ENCODE measurements around the gene PTTG1.
A peak's percentile ranks its signal among the peaks of the same experiment; 100 is the strongest.

The PTTG1 gene

DNA sequence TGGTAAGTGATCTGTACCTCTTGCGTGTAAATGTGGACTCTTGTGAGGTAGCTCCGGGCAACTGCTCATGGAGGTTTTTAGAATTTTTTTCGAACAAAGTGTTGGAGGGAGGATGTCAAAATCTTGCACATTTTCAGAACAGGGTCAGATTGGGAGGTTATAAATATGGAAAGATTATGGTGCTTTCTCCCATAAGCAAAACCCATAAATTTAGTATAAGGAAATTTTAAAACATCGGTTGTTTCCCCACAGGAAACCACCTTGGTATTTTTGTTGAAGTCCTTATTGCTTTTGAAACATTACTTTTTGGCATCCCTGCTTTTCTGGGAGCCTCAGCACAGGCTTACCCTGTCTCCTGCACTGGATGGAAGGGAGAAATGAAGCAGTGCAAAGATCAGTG lies 33.9 kb downstream of the PTTG1 start:
- no peak for DNase-seq (ENCODE audit: low read depth in 2 of 2)

DNA sequence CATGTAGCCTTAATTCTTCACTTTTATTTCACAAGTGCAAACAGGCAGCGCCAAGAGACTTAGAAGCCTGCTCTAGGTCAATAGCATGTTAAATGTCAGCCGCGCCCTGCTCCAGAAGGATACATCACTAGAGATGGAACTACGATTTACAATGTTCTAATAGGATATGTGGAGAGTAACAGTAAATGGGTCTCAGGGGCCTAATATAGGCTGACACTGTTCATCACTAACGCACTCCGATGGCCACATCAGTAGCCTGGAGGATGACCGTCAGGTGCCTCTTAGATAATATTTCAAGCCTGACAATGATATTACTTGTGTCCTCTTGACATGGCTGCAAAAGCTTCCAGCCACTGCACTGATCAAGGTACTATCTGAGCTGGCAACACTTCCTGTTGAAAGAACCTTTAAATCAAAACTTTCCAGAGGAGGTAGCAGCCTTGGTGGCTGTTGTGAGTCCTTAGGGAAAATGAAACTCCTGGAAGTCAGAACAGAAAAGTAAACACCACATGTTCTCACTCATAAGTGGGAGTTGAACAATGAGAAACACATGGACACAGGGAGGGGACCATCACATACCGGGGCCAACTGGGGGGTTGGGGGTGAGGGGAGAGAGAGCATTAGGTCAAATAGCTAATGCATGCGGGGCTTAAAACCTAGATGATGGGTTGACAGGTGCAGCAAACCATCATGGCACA lies 35.0 kb downstream of the PTTG1 start:
- no peak for DNase-seq (ENCODE audit: low read depth in 2 of 2)

DNA sequence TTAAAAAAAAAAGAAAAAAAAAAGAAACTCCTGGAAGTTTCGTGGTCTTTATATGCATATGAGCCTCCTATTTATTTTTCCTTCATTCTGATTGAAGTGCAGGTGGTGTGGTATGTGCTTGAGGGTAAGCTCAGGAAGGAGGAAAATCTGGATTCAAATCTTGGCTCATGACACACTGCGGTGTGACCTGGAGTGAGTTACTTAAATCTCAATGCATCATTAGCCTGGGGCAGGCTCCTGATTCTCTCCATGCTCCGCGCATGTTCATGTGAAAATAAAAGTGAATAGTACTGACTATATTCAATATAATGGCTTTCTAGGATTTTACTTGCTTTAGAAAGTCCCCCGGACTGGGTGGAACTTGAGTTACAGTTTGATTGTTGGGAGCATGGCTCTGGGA lies 35.6 kb downstream of the PTTG1 start:
- no peak for DNase-seq (ENCODE audit: low read depth in 2 of 2)

DNA sequence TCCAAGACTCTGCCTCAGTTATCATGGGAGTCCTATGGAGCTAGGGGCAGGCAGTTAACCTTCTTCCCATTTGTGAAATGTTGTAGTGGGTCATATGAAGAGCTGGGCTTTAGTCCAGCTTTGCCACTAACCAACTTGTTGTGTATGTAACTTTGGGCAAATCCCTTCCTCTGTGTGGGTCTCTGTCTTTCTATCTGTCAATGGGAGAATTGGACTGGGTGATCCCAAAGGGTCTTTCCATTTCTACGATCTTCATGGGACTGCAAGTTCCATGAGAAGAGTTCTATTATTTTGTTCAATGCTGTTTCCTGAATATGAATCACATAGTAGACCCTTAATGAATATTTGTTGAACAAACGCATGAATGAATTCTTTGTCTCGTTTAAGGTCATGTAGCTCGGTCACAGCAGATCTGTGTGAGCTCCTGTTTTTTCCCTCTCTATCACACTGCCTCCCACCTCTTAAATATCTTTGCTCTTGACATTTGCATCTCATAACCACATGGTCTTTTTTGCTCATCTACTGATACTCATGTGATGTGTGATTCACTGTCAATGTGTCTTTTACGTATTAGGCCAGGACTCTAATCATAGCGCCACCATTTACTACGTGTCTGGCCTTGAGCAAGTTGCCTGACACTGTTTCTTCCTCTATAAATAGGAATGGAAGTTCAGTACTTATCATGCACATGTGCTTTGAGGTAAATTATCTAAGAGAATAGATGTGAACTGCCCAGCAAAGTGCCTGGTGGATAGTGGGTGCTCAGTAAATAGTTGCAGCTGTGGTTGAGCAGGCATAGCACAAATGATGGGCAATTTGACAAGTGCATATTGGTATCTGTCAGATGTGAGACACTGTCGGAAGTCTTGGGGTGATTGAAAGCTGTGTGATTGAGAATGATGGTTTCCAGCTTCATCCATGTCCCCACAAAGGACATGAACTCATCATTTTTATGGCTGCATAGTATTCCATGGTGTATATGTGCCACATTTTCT lies 37.4 kb downstream of the PTTG1 start:
- no peak for DNase-seq (ENCODE audit: low read depth in 2 of 2)

DNA sequence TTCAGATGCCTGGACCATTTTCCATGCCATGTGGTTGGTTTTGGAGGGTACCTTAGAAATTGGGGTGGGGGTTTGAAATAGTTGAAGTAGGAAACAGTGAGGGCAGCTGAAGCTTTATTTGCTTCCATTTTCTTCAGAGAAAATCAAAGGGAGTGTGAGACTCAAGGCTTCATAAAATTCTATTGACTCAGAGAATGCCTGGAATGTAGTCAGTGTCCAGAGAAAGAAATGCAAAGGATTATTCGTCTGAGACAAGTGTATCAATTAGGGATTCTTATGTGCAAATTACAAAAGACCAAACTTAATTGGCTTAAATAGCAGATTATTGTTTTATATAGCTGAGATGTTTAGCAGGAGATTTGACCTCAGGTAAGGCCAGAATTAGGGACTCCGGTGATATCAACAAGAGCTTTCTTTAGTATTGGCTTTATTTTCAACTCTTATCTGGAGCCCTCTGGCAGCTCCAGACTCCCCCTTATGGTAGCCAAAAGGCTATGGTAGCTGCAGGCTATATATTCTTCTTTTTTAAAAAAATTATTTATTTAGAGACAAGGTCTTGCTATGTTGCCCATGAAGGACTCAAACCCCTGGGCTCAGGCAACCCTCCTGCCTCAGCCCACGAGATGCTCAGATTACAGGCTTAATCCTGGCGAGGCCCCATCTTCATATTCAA lies 38.9 kb downstream of the PTTG1 start:
- DNase-seq (ENCODE audit: low read depth in 2 of 2) = no peak

DNA sequence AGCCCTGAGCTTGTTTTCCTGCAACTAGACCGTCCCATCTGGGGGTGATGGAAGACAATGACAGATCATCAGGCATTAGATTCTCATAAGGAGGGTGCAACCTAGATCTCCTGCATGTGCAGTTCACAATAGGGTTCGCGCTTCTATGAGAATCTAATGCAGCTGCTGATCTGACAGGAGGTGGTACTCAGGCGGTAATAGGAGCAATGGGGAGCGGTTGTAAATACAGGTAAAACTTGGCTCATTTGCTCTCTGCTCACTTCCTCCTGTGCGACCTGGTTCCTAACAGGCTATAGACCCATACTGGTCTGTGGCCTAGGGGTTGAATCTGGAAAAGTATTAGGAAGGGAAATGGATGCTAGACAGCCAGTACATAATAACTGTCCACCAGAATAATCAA lies 39.7 kb downstream of the PTTG1 start:
- no peak for DNase-seq (ENCODE audit: low read depth in 2 of 2)

DNA sequence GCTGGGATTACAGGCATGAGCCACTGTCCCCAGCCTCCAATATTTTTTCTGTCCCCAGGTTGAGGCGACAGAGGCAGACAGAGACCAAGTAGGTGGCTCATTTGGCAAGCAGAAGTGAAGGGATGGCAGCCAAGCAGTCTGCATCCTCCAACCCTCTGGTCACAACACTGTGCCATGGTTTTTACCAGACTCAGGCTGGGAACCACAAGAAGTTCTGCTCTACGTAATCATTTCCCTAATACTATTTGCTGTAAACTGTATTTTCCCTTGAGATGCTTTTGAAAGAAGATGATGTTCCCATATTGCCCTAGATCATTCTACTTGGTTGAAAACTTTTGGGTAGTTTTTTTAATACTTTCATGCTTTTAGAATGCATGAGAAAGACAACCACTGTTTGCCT lies 40.5 kb downstream of the PTTG1 start:
- no peak for DNase-seq (ENCODE audit: low read depth in 2 of 2)

DNA sequence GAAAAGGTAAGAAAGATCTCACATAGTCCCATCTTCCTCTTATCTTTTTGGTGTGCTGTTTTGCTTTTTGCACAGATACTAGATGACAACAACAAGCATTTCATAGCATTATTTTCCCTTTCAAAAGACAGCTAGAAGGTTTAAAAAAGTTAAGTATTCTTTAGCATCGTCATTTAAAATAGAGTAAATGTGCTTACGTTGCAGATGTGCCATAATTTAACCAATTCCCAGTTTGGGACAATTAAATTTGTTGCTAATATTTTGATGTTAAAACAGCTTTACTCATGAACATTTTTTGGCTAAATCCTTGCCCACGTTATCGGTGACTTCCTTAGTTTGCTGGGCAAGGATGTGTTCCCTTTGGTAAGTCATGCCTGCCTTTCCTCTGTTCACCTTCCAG lies 41.6 kb downstream of the PTTG1 start:
- DNase-seq (ENCODE audit: low read depth in 2 of 2) = no peak

DNA sequence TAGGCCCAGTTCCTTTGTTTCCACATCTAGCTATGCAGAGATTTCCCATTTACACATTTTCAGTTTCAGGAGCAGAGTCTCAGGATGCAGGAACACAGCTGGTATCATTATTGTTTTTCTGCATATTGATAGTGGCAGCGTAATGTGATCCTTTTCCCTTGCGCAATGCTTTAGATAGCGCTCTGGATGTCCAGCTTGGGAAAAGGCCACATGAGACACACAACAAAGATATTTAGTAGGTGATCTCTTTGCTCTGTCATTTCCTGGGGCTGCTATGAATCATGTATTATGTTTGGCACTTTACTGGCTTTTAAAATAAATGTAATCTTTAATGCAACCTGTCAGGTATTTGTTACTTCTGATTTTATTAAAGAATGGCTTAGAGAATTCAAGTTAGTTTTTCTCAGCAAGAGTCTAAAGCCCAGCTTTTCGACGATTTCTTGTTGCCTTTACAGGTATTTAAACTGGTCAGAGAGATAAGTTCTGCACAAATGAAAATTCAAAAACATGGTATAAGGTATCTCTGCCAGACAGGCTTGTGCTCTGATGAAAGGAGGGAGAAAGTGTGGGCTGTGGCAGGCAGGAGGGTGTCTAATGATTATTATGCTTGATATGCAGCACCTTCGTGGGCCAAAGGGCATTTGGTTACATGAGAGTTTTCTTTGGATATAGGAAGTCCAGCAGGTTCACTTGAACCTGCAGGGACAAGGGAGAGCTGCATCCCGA lies 42.2 kb downstream of the PTTG1 start:
- peak in 1 of 2 experiments; percentile 22 for DNase-seq (ENCODE audit: low read depth in 2 of 2)

DNA sequence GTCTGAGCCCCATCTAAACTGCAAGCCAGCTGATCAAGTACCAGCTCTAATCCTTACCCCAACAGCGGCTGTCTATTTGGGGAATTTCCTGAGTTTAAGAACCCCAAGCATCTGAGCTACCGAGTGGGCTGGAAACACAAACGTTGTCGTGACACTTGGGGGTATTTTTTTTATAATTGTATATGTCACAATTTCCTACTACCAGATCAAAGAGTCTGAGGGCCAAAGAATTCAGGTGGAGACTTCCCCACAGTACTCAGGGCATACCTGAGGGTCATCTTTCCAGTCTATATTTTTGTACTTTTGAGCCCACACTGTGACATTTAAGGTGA lies 42.8 kb downstream of the PTTG1 start:
- no peak for DNase-seq (ENCODE audit: low read depth in 2 of 2)

DNA sequence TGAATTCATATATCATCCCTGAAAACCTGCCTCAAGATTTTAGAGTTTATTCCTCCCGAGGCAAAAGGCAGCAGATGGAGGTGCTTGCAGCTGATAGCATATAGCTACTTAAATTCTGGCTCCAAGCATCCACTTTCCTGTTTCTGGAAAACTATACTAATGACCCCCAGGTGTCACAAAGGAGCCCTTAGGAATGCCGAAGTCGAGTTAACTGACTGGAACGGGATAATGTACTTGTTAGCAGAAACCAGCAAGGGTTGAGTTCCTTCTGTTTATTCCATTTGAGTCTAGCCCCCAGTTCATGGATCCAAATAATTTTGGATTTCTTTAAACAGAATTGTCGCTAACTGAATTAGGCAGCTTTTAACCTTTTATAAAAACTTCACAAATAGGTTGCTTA lies 44.5 kb downstream of the PTTG1 start:
- no peak for DNase-seq (ENCODE audit: low read depth in 2 of 2)

DNA sequence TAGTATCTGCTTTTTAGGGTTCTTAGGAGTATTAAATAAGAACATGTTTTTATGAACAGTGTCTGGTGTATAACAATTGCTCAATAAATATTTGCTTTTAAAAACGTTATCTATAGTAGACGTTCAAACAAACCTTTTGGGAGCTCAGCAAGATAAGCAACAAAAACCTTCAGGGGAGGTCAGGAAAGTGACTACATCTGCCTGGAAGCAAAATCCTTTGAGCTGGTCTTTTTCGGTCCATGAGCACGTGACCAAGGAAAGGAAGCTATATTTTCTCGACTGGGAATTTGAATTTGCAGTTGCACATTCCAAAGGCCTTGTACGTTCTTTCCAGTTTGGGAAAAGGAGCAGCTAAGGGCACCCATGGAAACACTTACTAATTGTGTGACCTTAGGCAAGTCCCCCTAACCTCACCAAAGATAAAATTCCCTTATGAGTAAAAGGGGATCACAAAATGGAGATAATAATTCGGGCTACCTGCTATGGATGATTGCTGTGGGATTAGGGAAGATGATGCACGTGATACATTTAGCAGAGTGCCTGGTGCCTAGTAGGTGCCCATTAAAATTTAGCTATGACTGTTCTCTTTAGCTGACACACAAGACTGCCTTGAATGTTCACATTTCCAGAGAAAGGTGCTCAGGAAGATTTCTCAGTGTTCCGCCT lies 45.4 kb downstream of the PTTG1 start:
- DNase-seq (ENCODE audit: low read depth in 2 of 2) = no peak

DNA sequence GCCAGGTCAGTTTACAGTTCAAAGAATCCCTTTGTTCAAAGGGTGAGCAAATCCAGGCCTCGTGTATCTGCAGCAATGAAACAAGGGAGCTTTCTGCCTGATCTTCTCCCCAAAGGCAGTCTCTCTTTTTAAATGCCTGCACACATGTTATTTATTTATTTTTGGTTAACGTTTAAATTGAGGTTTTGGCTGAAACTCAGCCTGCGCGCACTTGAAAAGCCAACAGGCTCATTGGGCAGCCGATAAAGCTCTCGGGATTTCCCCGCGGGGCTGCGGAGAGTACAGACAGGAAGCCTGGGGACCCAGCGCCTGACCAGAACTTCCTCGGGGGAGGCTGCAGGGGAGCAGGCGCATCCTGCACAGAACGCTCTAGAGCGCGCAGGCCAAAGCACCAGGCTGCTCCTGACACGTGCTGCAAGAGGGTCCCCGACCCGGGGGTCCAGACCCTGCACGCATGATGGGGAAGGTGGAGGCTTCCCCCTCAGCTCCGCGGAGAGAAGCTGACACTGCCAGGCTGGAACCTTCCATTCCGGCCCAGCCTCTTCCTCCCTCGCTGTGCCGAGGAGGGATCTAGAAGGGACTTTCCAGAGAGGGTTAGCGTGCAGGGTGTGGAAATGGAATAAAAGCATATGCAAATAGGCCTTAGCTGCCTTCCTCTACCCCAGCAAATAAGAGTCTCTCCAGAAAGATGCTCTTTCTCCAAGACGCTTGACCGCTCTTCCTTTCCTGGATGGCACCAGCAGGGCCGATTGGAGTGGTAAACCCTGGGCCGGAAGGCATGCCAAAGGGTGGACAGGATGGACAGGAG lies 46.1 kb downstream of the PTTG1 start:
- DNase-seq (ENCODE audit: low read depth in 2 of 2) = peak; percentile 46 to 54

DNA sequence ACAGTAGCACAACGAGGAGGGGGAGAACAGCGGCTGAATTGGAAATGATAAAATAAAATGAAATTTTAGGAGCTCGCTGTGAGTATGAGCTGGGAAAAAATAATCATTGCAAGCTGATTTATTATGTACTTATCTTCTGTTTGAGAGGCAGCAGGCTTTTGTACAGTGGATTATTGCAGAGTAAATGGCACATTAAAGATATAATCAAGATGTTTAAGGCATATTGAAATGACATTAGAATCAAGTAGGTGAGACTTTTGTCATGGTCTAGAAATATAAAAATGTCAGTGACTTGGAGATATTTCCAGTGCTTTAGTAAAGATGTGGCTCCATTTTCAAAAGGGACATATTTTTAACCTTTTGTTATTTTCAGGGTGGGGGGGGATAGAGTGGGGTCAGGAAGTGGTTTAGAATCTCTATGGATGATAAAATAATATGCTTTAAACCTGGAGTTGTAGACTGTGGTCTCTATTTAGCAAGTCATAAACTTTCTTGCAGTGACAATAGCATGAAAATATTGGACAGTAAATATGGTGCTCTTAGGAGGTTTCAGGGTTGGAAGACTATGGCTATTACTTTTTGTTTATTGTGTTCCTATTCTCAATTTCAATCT lies 46.8 kb downstream of the PTTG1 start:
- DNase-seq (ENCODE audit: low read depth in 2 of 2) = no peak

DNA sequence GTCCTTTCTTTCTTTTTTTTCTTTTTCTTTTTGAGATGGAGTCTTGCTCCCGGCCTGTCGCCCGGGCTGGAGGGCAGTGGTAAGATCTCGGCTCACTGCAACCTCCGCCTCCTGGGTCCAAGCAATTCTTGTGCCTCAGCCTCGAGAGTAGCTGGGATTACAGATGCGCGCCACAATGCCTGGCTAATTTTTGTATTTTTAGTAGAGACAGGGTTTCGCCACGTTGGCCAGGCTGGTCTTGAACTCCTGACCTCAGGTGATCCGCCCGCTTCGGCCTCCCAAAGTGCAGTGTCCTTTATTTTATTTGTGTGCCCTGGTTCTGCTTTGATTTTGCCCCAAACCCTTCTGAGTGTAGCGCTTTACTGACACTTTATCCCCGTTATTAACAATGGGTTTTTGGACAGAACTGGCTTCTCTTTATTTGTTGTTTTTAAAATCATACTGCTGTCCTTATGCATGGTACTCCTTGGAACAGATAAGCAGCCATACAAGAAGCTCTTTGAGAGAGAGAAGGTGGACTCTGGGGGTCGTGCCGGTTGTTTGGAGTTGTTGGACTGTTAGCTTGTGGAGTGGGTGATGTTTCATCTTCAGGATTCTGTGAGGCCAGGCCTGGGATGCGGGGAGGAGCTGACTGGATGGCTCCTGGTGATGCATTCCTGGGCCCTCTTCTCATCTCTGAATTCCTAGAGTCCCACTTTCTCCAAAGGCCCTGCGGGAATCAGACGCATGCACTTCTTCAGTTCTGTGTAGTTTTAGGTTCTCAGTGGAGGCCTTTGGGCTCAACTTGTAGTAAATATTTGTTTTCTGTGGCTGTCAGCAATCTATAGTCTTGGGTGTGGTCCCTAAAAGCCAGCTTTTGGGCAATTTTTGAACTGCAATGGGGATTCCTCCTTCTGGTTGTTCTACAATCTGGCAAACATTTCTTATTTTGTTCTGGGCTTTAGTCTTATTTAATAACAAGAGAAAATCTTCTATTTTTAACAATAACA lies 47.8 kb downstream of the PTTG1 start:
- no peak for DNase-seq (ENCODE audit: low read depth in 2 of 2)

DNA sequence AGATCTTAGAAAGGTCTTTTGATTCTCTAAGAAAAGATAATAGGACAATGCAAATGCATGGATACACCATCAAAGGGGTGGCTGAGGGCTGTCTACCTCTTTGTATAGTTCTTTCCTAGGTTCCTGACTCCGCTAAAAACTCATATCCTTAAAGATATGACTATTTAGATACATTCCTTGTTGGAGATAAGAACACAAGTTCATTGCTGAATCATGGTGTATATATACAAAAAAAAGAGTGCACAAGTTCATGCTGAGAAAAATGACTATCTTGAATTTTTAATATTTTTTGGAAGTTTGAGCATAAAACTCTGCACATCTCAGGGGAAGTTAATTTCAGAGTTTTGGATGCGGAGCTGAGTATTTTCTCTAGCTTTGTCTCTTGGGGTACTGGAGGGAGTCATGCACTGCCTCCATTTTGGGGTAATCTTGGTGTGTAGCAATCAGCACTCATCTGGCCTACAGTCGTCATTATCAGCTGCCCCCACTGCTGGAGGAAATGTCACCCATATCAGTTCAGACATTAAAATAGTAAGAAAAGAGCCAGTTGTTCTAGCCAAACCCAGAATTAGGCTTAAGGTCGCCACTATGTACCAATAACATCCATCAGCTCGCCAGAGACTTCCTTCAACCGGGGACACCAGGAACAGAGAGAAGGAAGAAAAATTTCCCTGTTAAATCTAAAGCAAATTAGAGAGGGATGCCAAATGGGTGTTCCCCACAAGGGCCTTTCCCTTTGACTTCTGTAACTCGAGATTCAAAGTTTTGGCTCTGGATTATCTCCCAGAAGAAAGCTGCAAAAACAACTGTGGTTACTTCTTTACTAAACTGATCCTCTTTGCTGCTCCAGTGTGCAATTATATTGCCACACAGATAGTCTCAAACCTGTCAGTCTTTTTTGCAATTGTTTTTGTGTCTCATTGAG lies 49.0 kb downstream of the PTTG1 start:
- no peak for DNase-seq (ENCODE audit: low read depth in 2 of 2)

DNA sequence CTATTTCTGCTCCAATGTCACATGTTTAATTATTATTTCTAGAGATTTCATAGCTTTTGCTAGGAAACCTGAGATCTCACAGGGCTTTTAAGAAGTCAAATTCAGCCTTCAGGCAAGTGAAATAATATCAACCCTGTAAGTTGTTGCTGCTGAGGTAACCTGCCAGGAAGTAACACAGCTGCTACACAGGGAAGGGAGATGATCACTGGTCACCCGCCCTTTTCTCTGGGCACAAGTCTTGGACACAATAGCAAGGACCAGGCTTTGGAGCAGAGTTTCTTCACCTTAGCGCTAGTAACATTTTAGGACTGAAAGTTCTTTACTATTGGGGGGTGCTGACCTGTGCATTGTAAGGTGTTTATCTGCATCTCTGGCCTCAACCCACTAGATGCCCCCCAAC lies 50.1 kb downstream of the PTTG1 start:
- DNase-seq (ENCODE audit: low read depth in 2 of 2) = no peak

DNA sequence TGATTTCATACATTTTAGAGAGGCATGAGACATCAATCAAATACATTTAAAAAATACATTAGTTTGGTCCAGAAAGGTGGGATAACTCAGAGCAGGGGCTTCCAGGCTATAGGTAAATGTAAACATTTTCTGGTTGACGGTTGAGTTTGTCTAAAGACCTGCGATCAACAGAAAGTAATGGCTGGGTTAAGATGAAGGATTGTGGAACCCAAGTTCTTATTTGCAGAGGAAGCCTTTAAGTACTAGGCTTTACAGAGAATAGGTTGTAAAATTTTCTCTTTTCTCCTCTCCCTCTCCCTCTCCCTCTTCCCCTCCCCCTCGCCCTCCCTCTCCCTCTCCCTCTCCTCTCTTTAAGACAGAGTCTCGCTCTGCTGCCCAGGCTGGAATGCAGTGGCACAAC lies 50.8 kb downstream of the PTTG1 start:
- no peak for DNase-seq (ENCODE audit: low read depth in 2 of 2)
